HEK293T (cell line): ENCODE measurements around the gene TBC1D16.
A peak's percentile ranks its signal among the peaks of the same experiment; 100 is the strongest.

Experiments
- ARNT ChIP-seq: fragments of 450-650 bp; IDR thresholded peaks from 2 replicates; pipeline ENCODE4 v1.6.1; 2017; ENCODE audit warnings: mild to moderate bottlenecking
- BHLHE40 ChIP-seq: fragments of 450-650 bp; IDR thresholded peaks from 2 replicates; pipeline ENCODE4 v1.6.1; 2016; ENCODE audit warnings: mild to moderate bottlenecking, moderate library complexity, borderline replicate concordance
- CTBP1 ChIP-seq: fragments of 450-650 bp; IDR thresholded peaks from 2 replicates; pipeline ENCODE4 v1.6.1; 2016; ENCODE audit warnings: borderline replicate concordance
- ELF4 ChIP-seq: fragments of 450-650 bp; IDR thresholded peaks from 2 replicates; pipeline ENCODE4 v1.6.1; 2017; ENCODE audit warnings: antibody characterized with exemption
- FOXA1 ChIP-seq: fragments of 450-650 bp; IDR thresholded peaks from 2 replicates; pipeline ENCODE4 v1.6.1; 2016; ENCODE audit warnings: mild to moderate bottlenecking
- FOXK2 ChIP-seq: fragments of 450-650 bp; IDR thresholded peaks from 2 replicates; pipeline ENCODE4 v1.6.1; 2016; ENCODE audit warnings: mild to moderate bottlenecking
- FOXM1 ChIP-seq: fragments of 450-650 bp; IDR thresholded peaks from 2 replicates; pipeline ENCODE4 v1.6.1; 2017; ENCODE audit warnings: mild to moderate bottlenecking, borderline replicate concordance
- HDGF ChIP-seq: fragments of 450-650 bp; IDR thresholded peaks from 2 replicates; pipeline ENCODE4 v1.6.1; 2017; ENCODE audit warnings: antibody characterized with exemption, borderline replicate concordance
- L3MBTL2 ChIP-seq: fragments of 450-650 bp; conservative IDR thresholded peaks from 2 replicates; pipeline ENCODE4 v1.6.1; 2016; ENCODE audit warnings: mild to moderate bottlenecking
- SP1 ChIP-seq: fragments of 450-650 bp; IDR thresholded peaks from 2 replicates; pipeline ENCODE4 v1.6.1; 2017
- TARDBP ChIP-seq: fragments of 450-650 bp; IDR thresholded peaks from 2 replicates; pipeline ENCODE4 v1.6.1; 2016
- ZNF384 ChIP-seq: fragments of 450-650 bp; IDR thresholded peaks from 2 replicates; pipeline ENCODE4 v1.6.1; 2016
- TF ChIP-seq, protein P1 (sequence below): fragments of 450-650 bp; IDR thresholded peaks from 2 replicates; pipeline ENCODE4 v1.6.1; 2016

- TF ChIP-seq BHLHE40, result no peak
- no peak for TF ChIP-seq SP1
- TF ChIP-seq FOXA1, result no peak
- TF ChIP-seq ZNF384, result no peak
- no peak for TF ChIP-seq ARNT
- no peak for TF ChIP-seq HDGF
- TF ChIP-seq FOXK2, result no peak
- TF ChIP-seq TARDBP, result no peak
- no peak for TF ChIP-seq FOXM1
- TF ChIP-seq L3MBTL2, result peak; percentile 55
- no peak for TF ChIP-seq CTBP1
- TF ChIP-seq, protein P1, sequence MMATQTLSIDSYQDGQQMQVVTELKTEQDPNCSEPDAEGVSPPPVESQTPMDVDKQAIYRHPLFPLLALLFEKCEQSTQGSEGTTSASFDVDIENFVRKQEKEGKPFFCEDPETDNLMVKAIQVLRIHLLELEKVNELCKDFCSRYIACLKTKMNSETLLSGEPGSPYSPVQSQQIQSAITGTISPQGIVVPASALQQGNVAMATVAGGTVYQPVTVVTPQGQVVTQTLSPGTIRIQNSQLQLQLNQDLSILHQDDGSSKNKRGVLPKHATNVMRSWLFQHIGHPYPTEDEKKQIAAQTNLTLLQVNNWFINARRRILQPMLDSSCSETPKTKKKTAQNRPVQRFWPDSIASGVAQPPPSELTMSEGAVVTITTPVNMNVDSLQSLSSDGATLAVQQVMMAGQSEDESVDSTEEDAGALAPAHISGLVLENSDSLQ, result no peak
- no peak for TF ChIP-seq ELF4
Observed at GRCh38 chr17:80068301-80069222, 32.9 kb upstream of the TBC1D16 start.
